Body of pancreas (tissue), 4 donors: Measurements from ENCODE around the gene CHRNA1. TPM values are rescaled to one million over a fixed set of nuclear protein-coding genes. Genes with fewer than 3 reads are reported as not detected.

Experiments used
- ATAC-seq: fragments of 150-250 bp; one replicate; pipeline ENCODE4 v1.9.1; 2016
- DNase-seq, 4 donors: peaks; one replicate each; pipeline ENCODE4 v3.0.0-alpha.2; 2019
- H3K27ac ChIP-seq, 4 donors: fragments of 200-600 bp; sonication (generic); 1 replicate in 3 of 4; 2 replicates in 1 of 4; pipeline versions ENCODE4 v1.5.1 to v1.6.1; 2016 to 2019; ENCODE audit warnings: mild to moderate bottlenecking in 1 of 4, mixed read lengths in 1 of 4, moderate library complexity in 1 of 4
- H3K27me3 ChIP-seq, 2 donors: fragments of 200-600 bp; sonication (generic); one replicate each; pipeline ENCODE4 v1.6.0; 2016; ENCODE audit warnings: mild to moderate bottlenecking in 1 of 2
- H3K36me3 ChIP-seq, 2 donors: fragments of 200-600 bp; sonication (generic); replicated peaks in 1 of 2; 2 replicates each; pipeline ENCODE4 v1.5.1; 2016; ENCODE audit warnings: low read depth in 2 of 2; ENCODE audit not compliant: insufficient read depth in 1 of 2
- H3K4me1 ChIP-seq: fragments of 200-600 bp; sonication (generic); one replicate; pipeline ENCODE4 v1.6.0; 2016
- H3K4me3 ChIP-seq, 2 donors: fragments of 200-600 bp; sonication (generic); 1 replicate in 1 of 2; 2 replicates in 1 of 2; pipeline ENCODE4 v1.5.1; 2016 to 2019
- H3K9me3 ChIP-seq, 3 donors: fragments of 200-600 bp; sonication (generic); 1 replicate in 2 of 3; 2 replicates in 1 of 3; pipeline ENCODE4 v1.5.1; 2016
- CTCF ChIP-seq, 7 experiments: fragments of 450-650 bp in 4 of 7; fragments of 200-600 bp in 3 of 7; sonication (generic) in 3 of 7; IDR thresholded peaks; one replicate each; pipeline ENCODE4 v1.5.1; 2016 to 2019; ENCODE audit warnings: antibody characterized with exemption in 7 of 7
- POLR2A ChIP-seq, 3 donors: fragments of 450-650 bp; IDR thresholded peaks; one replicate each; pipeline ENCODE4 v1.6.1; 2016; ENCODE audit warnings: antibody characterized with exemption in 3 of 3, mild to moderate bottlenecking in 2 of 3
- WGBS, 2 donors: methylation state at CpG; one replicate each; pipeline ENCODE4 v1.1.5; 2017; 5-methylcytosine and 5-hydroxymethylcytosine counted together
- intact Hi-C: fragments of 100-400 bp; cut with DNase I; formaldehyde crosslinking; loops from one replicate; pipeline ENCODE4 v1.15.1; 2023
- total RNA-seq, 2 donors: library from RNA; depleted of rRNA; stranded (reverse); fragments of >200 nt; gene quantifications; one replicate each; pipeline ENCODE4 v1.1.0, GENCODE V29; 2016

CHRNA1 gene
- total RNA-seq, 2 donors from 2014 or later = not detected

DNA sequence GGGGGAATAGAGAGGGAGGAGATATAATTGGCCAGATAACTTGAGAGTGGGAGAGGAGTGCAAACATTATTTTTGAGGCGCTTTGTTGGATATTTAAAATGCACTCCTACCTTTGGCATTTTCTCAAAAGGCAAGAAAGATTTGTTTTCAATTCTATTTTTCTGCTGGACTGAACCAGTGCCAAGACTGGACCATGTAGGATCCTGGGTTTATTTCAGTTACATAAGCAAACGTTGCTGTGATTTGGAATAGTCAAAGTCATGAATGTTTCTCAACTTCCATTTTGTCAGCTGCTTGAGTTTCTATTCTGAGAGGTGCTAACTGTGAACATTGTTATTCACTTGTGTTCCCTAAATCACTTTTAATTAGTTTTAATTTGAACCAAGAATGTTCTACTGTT, 8.9 kb upstream of the CHRNA1 start:
- no peak for ATAC-seq
- Histone ChIP-seq H3K4me1 (peaks cover 4% of the 10 kb centered on the region), H3K27me3 (no peaks in the 10 kb centered on the region), H3K36me3 (no peaks in the 10 kb centered on the region), H3K4me3 (no peak overlapping the region), H3K27ac (no peak overlapping the region), H3K9me3 (no peaks in the 10 kb centered on the region)
- TF ChIP-seq POLR2A (IDR thresholded peaks at IDR 0.05) (no peak), CTCF (IDR thresholded peaks at IDR 0.05) (no peak)
- WGBS, 2 donors = 49 to 59% methylated on average over 2 of the region's 2 CpGs
- no peak for DNase-seq
- intact Hi-C loops = loop anchor here (5.0 kb wide), 1 partner anchor 214 kb away; no protein-coding TSS in a partner anchor

DNA sequence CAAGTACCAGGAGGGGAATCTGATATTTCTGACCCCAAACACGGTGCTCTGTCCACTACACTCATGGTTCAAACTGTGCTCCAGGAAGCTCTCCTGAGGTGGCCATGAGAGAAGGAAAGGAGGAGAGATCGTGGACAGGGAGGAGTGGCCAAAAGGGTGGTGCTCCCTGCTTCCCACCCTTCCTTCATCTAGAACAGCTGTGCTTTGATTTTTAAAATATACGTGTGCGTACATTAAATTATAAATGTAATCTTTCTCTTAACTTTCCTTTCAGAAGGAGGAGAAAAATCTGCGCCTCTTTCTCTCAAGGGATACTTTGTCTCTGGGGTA, 8.2 kb upstream of the CHRNA1 start:
- no peaks in the 10 kb centered on the region for H3K36me3 ChIP-seq
- no peaks in the 10 kb centered on the region for H3K27me3 ChIP-seq
- ATAC-seq (no peak), DNase-seq (no peak)
- TF ChIP-seq POLR2A (IDR thresholded peaks at IDR 0.05) = no peak
- TF ChIP-seq CTCF (IDR thresholded peaks at IDR 0.05) = no peak
- H3K4me3 ChIP-seq = no peak overlapping the region
- 79 to 80% methylated on average over 5 of the region's 5 CpGs for WGBS, 2 donors
- intact Hi-C loops = loop anchor here (5.0 kb wide), 1 partner anchor 215 kb away; no protein-coding TSS in a partner anchor
- H3K9me3 ChIP-seq = no peaks in the 10 kb centered on the region
- no peak overlapping the region for H3K27ac ChIP-seq
- H3K4me1 ChIP-seq = peaks cover 4% of the 10 kb centered on the region

GRCh38 chr2:174771631-174772471, 7.6 kb upstream of the CHRNA1 start:
- no peak overlapping the region for H3K4me3 ChIP-seq
- TF ChIP-seq POLR2A (IDR thresholded peaks at IDR 0.05) (no peak), CTCF (IDR thresholded peaks at IDR 0.05) (peak; percentile 54 to 83 (median 71))
- peak; percentile 68 to 79 (median 72) for DNase-seq
- H3K27ac ChIP-seq = no peak overlapping the region
- 34 to 38% methylated on average over 13 to 14 of the region's 14 CpGs for WGBS, 2 donors
- H3K36me3 ChIP-seq = no peaks in the 10 kb centered on the region
- intact Hi-C loops = loop anchor here (5.0 kb wide), 1 partner anchor 215 kb away; no protein-coding TSS in a partner anchor
- no peaks in the 10 kb centered on the region for H3K9me3 ChIP-seq
- H3K4me1 ChIP-seq = peaks cover 4% of the 10 kb centered on the region
- no peaks in the 10 kb centered on the region for H3K27me3 ChIP-seq
- ATAC-seq = peak; percentile 88

DNA sequence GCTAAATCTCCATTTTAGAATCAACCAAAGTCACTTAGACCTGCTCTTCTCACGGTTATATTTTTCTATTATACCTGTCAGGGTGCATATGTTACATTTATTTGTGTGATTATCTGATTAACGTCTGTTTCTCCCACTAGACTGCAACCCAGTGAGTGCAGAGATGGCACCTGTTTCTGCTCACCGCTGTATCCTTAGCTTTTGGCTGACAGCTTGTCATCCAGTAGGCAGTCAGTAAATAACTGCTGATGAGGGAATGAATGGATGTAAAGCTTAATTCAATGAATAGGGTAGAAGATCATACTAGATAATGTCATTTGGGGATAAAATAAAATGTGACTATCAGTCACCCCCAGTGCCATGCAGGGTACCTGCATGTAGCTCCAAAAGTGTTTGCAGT, 6.9 kb upstream of the CHRNA1 start:
- TF ChIP-seq CTCF (IDR thresholded peaks at IDR 0.05) (no peak), POLR2A (IDR thresholded peaks at IDR 0.05) (no peak)
- H3K9me3 ChIP-seq = no peaks in the 10 kb centered on the region
- DNase-seq = no peak
- H3K4me1 ChIP-seq = peaks cover 4% of the 10 kb centered on the region
- no peak overlapping the region for H3K4me3 ChIP-seq
- intact Hi-C loops = loop anchor here (5.0 kb wide), 1 partner anchor 216 kb away; no protein-coding TSS in a partner anchor
- ATAC-seq = no peak
- H3K27ac ChIP-seq = no peak overlapping the region
- no peaks in the 10 kb centered on the region for H3K27me3 ChIP-seq
- WGBS, 2 donors = 51 to 52% methylated on average over 3 of the region's 3 CpGs
- no peaks in the 10 kb centered on the region for H3K36me3 ChIP-seq

DNA sequence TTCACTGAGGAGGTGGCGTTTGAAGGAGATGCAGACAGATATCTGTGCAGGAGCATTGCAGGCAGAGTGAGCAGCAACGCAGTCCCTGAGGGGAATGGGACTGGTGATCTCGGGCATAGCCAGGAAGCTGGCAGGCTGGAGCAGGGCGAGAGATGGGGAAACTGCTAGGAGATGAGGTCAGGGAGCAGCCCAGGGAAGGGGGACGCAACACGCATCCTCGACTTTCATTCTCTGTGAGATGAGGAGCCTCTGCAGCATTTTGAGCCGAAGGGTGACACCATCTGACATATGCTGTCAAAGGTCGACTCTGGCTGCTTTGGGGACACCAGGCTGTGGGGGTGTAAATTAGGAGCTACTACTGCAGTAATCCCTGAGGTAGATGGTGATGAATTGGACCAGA, 4.3 kb upstream of the CHRNA1 start:
- DNase-seq (no peak), ATAC-seq (no peak)
- Histone ChIP-seq H3K27me3 (no peaks in the 10 kb centered on the region), H3K36me3 (no peaks in the 10 kb centered on the region), H3K4me3 (no peak overlapping the region), H3K4me1 (peaks cover 4% of the 10 kb centered on the region), H3K27ac (no peak overlapping the region), H3K9me3 (no peaks in the 10 kb centered on the region)
- TF ChIP-seq POLR2A (IDR thresholded peaks at IDR 0.05) (no peak), CTCF (IDR thresholded peaks at IDR 0.05) (no peak)
- 62 to 67% methylated on average over 9 of the region's 9 CpGs for WGBS, 2 donors
- intact Hi-C loops = no loop called here
